HepG2 (cell line): ENCODE data around the gene MTSS2. TPM values are rescaled to one million over a fixed set of nuclear protein-coding genes. Genes with fewer than 3 reads are reported as not detected.

Experiments used
- ARHGAP35 ChIP-seq: sonication (generic); formaldehyde crosslinking; IDR thresholded peaks from 2 replicates; pipeline ENCODE4 v1.9.0; 2022; ENCODE audit warnings: mild to moderate bottlenecking, inconsistent platforms, moderate library complexity, missing genetic modification reagents, borderline replicate concordance
- MATR3 ChIP-seq: sonication (generic); formaldehyde crosslinking; IDR thresholded peaks from 2 replicates; pipeline ENCODE4 v1.4.0; 2020; ENCODE audit warnings: missing genetic modification reagents
- NBN ChIP-seq: fragments of 450-650 bp; conservative IDR thresholded peaks from 2 replicates; pipeline ENCODE4 v1.6.1; 2017
- SIX1 ChIP-seq: sonication (generic); formaldehyde crosslinking; IDR thresholded peaks from 2 replicates; pipeline ENCODE4 v1.4.0; 2020; ENCODE audit warnings: missing genetic modification reagents, borderline replicate concordance
- ZFP91 ChIP-seq: sonication (generic); formaldehyde crosslinking; IDR thresholded peaks from 2 replicates; pipeline ENCODE4 v1.9.0; 2022; ENCODE audit warnings: missing genetic modification reagents, mild to moderate bottlenecking, borderline replicate concordance
- ZNF703 ChIP-seq: sonication (generic); formaldehyde crosslinking; IDR thresholded peaks from 2 replicates; pipeline ENCODE4 v1.5.1; 2020; ENCODE audit warnings: missing genetic modification reagents, mild to moderate bottlenecking, moderate library complexity, borderline replicate concordance
- ZNF704 ChIP-seq: sonication (generic); formaldehyde crosslinking; IDR thresholded peaks from 2 replicates; pipeline ENCODE4 v1.8.1; 2023; ENCODE audit warnings: mild to moderate bottlenecking, inconsistent platforms, moderate library complexity, missing genetic modification reagents, borderline replicate concordance
- polyA plus RNA-seq, 8 experiments: library from polyadenylated mRNA; depleted of rRNA in 3 of 8; stranded (reverse) in 7 of 8; unstranded in 1 of 8; fragments of >200 nt; fragmentation: Illumina TruSeq in 4 of 8; extraction: Trizol in 4 of 8; gene quantifications; 2 replicates each; pipeline versions ENCODE4 v1.2.1 to v1.2.3, GENCODE V29; 2011 to 2016; ENCODE audit warnings: low read depth in 4 of 8, missing spikeins in 1 of 8, mixed read lengths in 1 of 8; ENCODE audit not compliant: insufficient read depth in 1 of 8
- total RNA-seq, 5 experiments: library from RNA; depleted of rRNA; stranded (reverse); fragments of >200 nt; fragmentation: Illumina TruSeq; extraction: Trizol; gene quantifications; 2 replicates each; pipeline ENCODE4 v1.2.3, GENCODE V29; 2016; ENCODE audit warnings: low read depth in 1 of 5
- TF ChIP-seq, protein P1 (sequence below), 2 experiments: sonication (generic) in 1 of 2; formaldehyde crosslinking in 1 of 2; IDR thresholded peaks; 2 replicates each; pipeline versions ENCODE4 v1.4.0 to v1.6.1; 2016 to 2020; ENCODE audit warnings: borderline replicate concordance in 1 of 2, low read depth in 1 of 2, mild to moderate bottlenecking in 1 of 2, missing genetic modification reagents in 1 of 2
- TF ChIP-seq, protein P2 (sequence below): sonication (generic); formaldehyde crosslinking; IDR thresholded peaks from 2 replicates; pipeline ENCODE4 v1.5.0; 2020; ENCODE audit warnings: mild to moderate bottlenecking, missing genetic modification reagents
- TF ChIP-seq, protein P3 (sequence below): IDR thresholded peaks from 2 replicates; pipeline ENCODE4 v1.6.1; 2016; ENCODE audit warnings: mild to moderate bottlenecking, missing biosample characterization, missing genetic modification reagents
- TF ChIP-seq, protein P4 (sequence below): sonication (generic); formaldehyde crosslinking; IDR thresholded peaks from 2 replicates; pipeline ENCODE4 v1.4.0; 2020; ENCODE audit warnings: missing genetic modification reagents
- TF ChIP-seq, protein P5 (sequence below): sonication (generic); formaldehyde crosslinking; conservative IDR thresholded peaks from 2 replicates; pipeline ENCODE4 v1.5.0; 2020; ENCODE audit warnings: missing genetic modification reagents

The MTSS2 gene
- total and polyA plus RNA-seq, 2 of the 13 experiments (the other 11 are each of a cell fraction or from before 2014, with no cell fraction given) = 132 to 242 TPM

GRCh38 chr16:70664325-70665112 is 21.3 kb downstream of the MTSS2 start (continued):
- TF ChIP-seq, protein P1, sequence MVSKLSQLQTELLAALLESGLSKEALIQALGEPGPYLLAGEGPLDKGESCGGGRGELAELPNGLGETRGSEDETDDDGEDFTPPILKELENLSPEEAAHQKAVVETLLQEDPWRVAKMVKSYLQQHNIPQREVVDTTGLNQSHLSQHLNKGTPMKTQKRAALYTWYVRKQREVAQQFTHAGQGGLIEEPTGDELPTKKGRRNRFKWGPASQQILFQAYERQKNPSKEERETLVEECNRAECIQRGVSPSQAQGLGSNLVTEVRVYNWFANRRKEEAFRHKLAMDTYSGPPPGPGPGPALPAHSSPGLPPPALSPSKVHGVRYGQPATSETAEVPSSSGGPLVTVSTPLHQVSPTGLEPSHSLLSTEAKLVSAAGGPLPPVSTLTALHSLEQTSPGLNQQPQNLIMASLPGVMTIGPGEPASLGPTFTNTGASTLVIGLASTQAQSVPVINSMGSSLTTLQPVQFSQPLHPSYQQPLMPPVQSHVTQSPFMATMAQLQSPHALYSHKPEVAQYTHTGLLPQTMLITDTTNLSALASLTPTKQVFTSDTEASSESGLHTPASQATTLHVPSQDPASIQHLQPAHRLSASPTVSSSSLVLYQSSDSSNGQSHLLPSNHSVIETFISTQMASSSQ (IDR thresholded peaks at IDR 0.05; ENCODE audit: low read depth) = no peak
- TF ChIP-seq, protein P1 (CRISPR knock-in tag; IDR thresholded peaks at IDR 0.05; ENCODE audit: borderline replicate concordance) = 0 out of 2 replicates have a peak, but pooled peaks have one; percentile 19
- TF ChIP-seq ZNF703 (CRISPR knock-in tag) = no peak
- TF ChIP-seq, protein P2, sequence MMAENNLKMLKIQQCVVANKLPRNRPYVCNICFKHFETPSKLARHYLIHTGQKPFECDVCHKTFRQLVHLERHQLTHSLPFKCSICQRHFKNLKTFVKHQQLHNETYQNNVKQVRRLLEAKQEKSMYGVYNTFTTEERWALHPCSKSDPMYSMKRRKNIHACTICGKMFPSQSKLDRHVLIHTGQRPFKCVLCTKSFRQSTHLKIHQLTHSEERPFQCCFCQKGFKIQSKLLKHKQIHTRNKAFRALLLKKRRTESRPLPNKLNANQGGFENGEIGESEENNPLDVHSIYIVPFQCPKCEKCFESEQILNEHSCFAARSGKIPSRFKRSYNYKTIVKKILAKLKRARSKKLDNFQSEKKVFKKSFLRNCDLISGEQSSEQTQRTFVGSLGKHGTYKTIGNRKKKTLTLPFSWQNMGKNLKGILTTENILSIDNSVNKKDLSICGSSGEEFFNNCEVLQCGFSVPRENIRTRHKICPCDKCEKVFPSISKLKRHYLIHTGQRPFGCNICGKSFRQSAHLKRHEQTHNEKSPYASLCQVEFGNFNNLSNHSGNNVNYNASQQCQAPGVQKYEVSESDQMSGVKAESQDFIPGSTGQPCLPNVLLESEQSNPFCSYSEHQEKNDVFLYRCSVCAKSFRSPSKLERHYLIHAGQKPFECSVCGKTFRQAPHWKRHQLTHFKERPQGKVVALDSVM = no peak
- TF ChIP-seq, protein P3, sequence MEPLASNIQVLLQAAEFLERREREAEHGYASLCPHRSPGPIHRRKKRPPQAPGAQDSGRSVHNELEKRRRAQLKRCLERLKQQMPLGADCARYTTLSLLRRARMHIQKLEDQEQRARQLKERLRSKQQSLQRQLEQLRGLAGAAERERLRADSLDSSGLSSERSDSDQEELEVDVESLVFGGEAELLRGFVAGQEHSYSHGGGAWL (CRISPR knock-in tag) = no peak
- TF ChIP-seq NBN = no peak
- TF ChIP-seq, protein P4, sequence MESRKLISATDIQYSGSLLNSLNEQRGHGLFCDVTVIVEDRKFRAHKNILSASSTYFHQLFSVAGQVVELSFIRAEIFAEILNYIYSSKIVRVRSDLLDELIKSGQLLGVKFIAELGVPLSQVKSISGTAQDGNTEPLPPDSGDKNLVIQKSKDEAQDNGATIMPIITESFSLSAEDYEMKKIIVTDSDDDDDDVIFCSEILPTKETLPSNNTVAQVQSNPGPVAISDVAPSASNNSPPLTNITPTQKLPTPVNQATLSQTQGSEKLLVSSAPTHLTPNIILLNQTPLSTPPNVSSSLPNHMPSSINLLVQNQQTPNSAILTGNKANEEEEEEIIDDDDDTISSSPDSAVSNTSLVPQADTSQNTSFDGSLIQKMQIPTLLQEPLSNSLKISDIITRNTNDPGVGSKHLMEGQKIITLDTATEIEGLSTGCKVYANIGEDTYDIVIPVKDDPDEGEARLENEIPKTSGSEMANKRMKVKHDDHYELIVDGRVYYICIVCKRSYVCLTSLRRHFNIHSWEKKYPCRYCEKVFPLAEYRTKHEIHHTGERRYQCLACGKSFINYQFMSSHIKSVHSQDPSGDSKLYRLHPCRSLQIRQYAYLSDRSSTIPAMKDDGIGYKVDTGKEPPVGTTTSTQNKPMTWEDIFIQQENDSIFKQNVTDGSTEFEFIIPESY = peak; percentile 55; the same call in 1 of the 2 replicates
- TF ChIP-seq, protein P5, sequence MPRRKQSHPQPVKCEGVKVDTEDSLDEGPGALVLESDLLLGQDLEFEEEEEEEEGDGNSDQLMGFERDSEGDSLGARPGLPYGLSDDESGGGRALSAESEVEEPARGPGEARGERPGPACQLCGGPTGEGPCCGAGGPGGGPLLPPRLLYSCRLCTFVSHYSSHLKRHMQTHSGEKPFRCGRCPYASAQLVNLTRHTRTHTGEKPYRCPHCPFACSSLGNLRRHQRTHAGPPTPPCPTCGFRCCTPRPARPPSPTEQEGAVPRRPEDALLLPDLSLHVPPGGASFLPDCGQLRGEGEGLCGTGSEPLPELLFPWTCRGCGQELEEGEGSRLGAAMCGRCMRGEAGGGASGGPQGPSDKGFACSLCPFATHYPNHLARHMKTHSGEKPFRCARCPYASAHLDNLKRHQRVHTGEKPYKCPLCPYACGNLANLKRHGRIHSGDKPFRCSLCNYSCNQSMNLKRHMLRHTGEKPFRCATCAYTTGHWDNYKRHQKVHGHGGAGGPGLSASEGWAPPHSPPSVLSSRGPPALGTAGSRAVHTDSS (CRISPR knock-in tag) = no peak
- TF ChIP-seq ZFP91 (CRISPR knock-in tag) = peak; percentile 13; the same call in 1 of the 2 replicates
- TF ChIP-seq MATR3 = no peak
- no peak for TF ChIP-seq ZNF704
- no peak for TF ChIP-seq ARHGAP35 (CRISPR knock-in tag)
- TF ChIP-seq SIX1 = no peak
